MG63 (cell line): ENCODE results near the gene AGPAT2. TPM values are rescaled to one million over a fixed set of nuclear protein-coding genes. Genes with fewer than 3 reads are reported as not detected.
A peak's percentile ranks its signal among the peaks of the same experiment; 100 is the strongest.

Experiments
- DNase-seq: peaks from one replicate; pipeline ENCODE4 v3.0.0-alpha.2; 2020
- H3K27me3 ChIP-seq: fragments of 250-450 bp; sonication (Bioruptor Pico); 2 replicates; pipeline ENCODE4 v1.5.1; 2020; ENCODE audit warnings: mild to moderate bottlenecking, moderate library complexity
- H3K36me3 ChIP-seq: fragments of 250-450 bp; sonication (Bioruptor Pico); 2 replicates; pipeline ENCODE4 v1.5.1; 2020; ENCODE audit warnings: mild to moderate bottlenecking, moderate library complexity
- H3K4me3 ChIP-seq: fragments of 250-450 bp; sonication (Bioruptor Pico); 2 replicates; pipeline ENCODE4 v1.5.1; 2020; ENCODE audit warnings: mild to moderate bottlenecking, moderate library complexity
- H3K9me3 ChIP-seq: fragments of 250-450 bp; sonication (Bioruptor Pico); 2 replicates; pipeline ENCODE4 v1.5.1; 2020; ENCODE audit warnings: mild to moderate bottlenecking, moderate library complexity
- total RNA-seq: library from RNA; depleted of rRNA; stranded (reverse); fragments of >200 nt; shearing (Covaris generic); gene quantifications from 2 replicates; pipeline ENCODE4 v1.2.3, GENCODE V29; 2014; ENCODE audit warnings: low replicate concordance

Gene AGPAT2
- total RNA-seq, 1 experiment from 2014 or later: 116 TPM

GRCh38 chr9:136722969-136723356 is 35.7 kb upstream of the AGPAT2 start:
- Histone ChIP-seq H3K27me3 (no peaks in the 10 kb centered on the region), H3K36me3 (peaks cover 56% of the 10 kb centered on the region), H3K9me3 (no peaks in the 10 kb centered on the region), H3K4me3 (no peak overlapping the region)
- DNase-seq: peak; percentile 47

- no peaks in the 10 kb centered on the region for H3K9me3 ChIP-seq
- H3K27me3 ChIP-seq: no peaks in the 10 kb centered on the region
- no peak overlapping the region for H3K4me3 ChIP-seq
- peak; percentile 54 for DNase-seq
- peaks cover 52% of the 10 kb centered on the region for H3K36me3 ChIP-seq
Observed at GRCh38 chr9:136722093-136722968, 35.1 kb upstream of the AGPAT2 start.

- H3K9me3 ChIP-seq: no peaks in the 10 kb centered on the region
- DNase-seq: peak; percentile 78
- no peak overlapping the region for H3K4me3 ChIP-seq
- peaks cover 44% of the 10 kb centered on the region for H3K36me3 ChIP-seq
- no peaks in the 10 kb centered on the region for H3K27me3 ChIP-seq
Observed at GRCh38 chr9:136721339-136722092, 34.3 kb upstream of the AGPAT2 start.

- no peak for DNase-seq
- Histone ChIP-seq H3K27me3 (no peaks in the 10 kb centered on the region), H3K36me3 (peaks cover 38% of the 10 kb centered on the region), H3K4me3 (no peak overlapping the region), H3K9me3 (no peaks in the 10 kb centered on the region)
Observed at GRCh38 chr9:136720898-136721338, 33.7 kb upstream of the AGPAT2 start.

- H3K4me3 ChIP-seq: no peak overlapping the region
- no peaks in the 10 kb centered on the region for H3K9me3 ChIP-seq
- H3K27me3 ChIP-seq: no peaks in the 10 kb centered on the region
- peaks cover 33% of the 10 kb centered on the region for H3K36me3 ChIP-seq
- DNase-seq: no peak
Observed at GRCh38 chr9:136720251-136720897, 33.1 kb upstream of the AGPAT2 start.

- DNase-seq: no peak
- Histone ChIP-seq H3K36me3 (peaks cover 22% of the 10 kb centered on the region), H3K4me3 (no peak overlapping the region), H3K27me3 (no peaks in the 10 kb centered on the region), H3K9me3 (no peaks in the 10 kb centered on the region)
Observed at GRCh38 chr9:136719195-136719880, 32.1 kb upstream of the AGPAT2 start.

GRCh38 chr9:136718345-136719194 is 31.3 kb upstream of the AGPAT2 start:
- H3K36me3 ChIP-seq: peaks cover 15% of the 10 kb centered on the region
- no peaks in the 10 kb centered on the region for H3K27me3 ChIP-seq
- H3K9me3 ChIP-seq: no peaks in the 10 kb centered on the region
- no peak for DNase-seq
- no peak overlapping the region for H3K4me3 ChIP-seq

GRCh38 chr9:136717399-136717798 is 30.1 kb upstream of the AGPAT2 start:
- no peak overlapping the region for H3K4me3 ChIP-seq
- no peak for DNase-seq

GRCh38 chr9:136714893-136715274 is 27.6 kb upstream of the AGPAT2 start:
- no peaks in the 10 kb centered on the region for H3K36me3 ChIP-seq
- no peak for DNase-seq
- H3K4me3 ChIP-seq: no peak overlapping the region
- no peaks in the 10 kb centered on the region for H3K27me3 ChIP-seq
- H3K9me3 ChIP-seq: no peaks in the 10 kb centered on the region

More at GRCh38 chr9:136717399-136717798, 30.1 kb upstream of the AGPAT2 start:
- Histone ChIP-seq H3K27me3 (no peaks in the 10 kb centered on the region), H3K9me3 (no peaks in the 10 kb centered on the region), H3K36me3 (peaks cover 3% of the 10 kb centered on the region)

- no peak for DNase-seq
- Histone ChIP-seq H3K4me3 (no peak overlapping the region), H3K9me3 (no peaks in the 10 kb centered on the region), H3K36me3 (no peaks in the 10 kb centered on the region), H3K27me3 (no peaks in the 10 kb centered on the region)
Observed at GRCh38 chr9:136714096-136714892, 27.0 kb upstream of the AGPAT2 start.

GRCh38 chr9:136713550-136713949 is 26.3 kb upstream of the AGPAT2 start:
- Histone ChIP-seq H3K36me3 (no peaks in the 10 kb centered on the region), H3K4me3 (peak overlapping the region; percentile 51), H3K9me3 (no peaks in the 10 kb centered on the region), H3K27me3 (no peaks in the 10 kb centered on the region)
- no peak for DNase-seq

- H3K36me3 ChIP-seq: no peaks in the 10 kb centered on the region
- no peaks in the 10 kb centered on the region for H3K27me3 ChIP-seq
- peak overlapping the region; percentile 51 for H3K4me3 ChIP-seq
- DNase-seq: no peak
- H3K9me3 ChIP-seq: no peaks in the 10 kb centered on the region
Observed at GRCh38 chr9:136712690-136713544, 25.7 kb upstream of the AGPAT2 start.

- no peak for DNase-seq
- H3K4me3 ChIP-seq: peak within 1 kb of the TSS; percentile 51
- no peaks in the 10 kb centered on the region for H3K36me3 ChIP-seq
- no peaks in the 10 kb centered on the region for H3K9me3 ChIP-seq
- H3K27me3 ChIP-seq: no peaks in the 10 kb centered on the region
Observed at GRCh38 chr9:136711751-136712689, 24.8 kb upstream of the AGPAT2 start, which contains the start of gene DIPK1B. Gene DIPK1B, plus strand, starts transcription at chr9:136712572. Its CDS starts 94 bp downstream, at chr9:136712666.
